ENCODE measurements around the gene RAB29.
"Not testable (repeated sequence)": the region's sequence is repeated elsewhere in the genome, so short reads cannot be mapped to it uniquely, and the experiment has no call there.

The RAB29 gene

GRCh38 chr1:205775015-205775716, at the start of gene RAB29:
RAB29 (minus strand) TSS chr1:205775482; CDS start chr1:205774956, 526 bp downstream.
- DNase-seq = peak; percentile 80 to 81

GRCh38 chr1:205824180-205824579, 48.9 kb upstream of the RAB29 start:
- no peak for DNase-seq

- DNase-seq = not testable (repeated sequence)
Observed at GRCh38 chr1:205823260-205823659, 48.0 kb upstream of the RAB29 start.

GRCh38 chr1:205822397-205822796, 47.1 kb upstream of the RAB29 start:
- DNase-seq = no peak

GRCh38 chr1:205817988-205818387, 42.7 kb upstream of the RAB29 start:
- no peak for DNase-seq

- no peak for DNase-seq
Observed at GRCh38 chr1:205817364-205817763, 42.1 kb upstream of the RAB29 start.

GRCh38 chr1:205813755-205814058, 38.4 kb upstream of the RAB29 start:
- DNase-seq = no peak

GRCh38 chr1:205812878-205813754, 37.8 kb upstream of the RAB29 start, which contains the start of gene SLC41A1:
SLC41A1 (minus strand) TSS chr1:205813198; CDS start chr1:205810441, 2,757 bp downstream.
- peak; percentile 90 to 91 for DNase-seq

GRCh38 chr1:205812271-205812877, 37.1 kb upstream of the RAB29 start:
- DNase-seq = peak; percentile 16 to 27

- no peak for DNase-seq
Observed at GRCh38 chr1:205811660-205812059, 36.4 kb upstream of the RAB29 start.

- DNase-seq = no peak
Observed at GRCh38 chr1:205810448-205811157, 35.3 kb upstream of the RAB29 start.

GRCh38 chr1:205809942-205810345, 34.7 kb upstream of the RAB29 start:
- DNase-seq = no peak

GRCh38 chr1:205809469-205809868, 34.2 kb upstream of the RAB29 start:
- DNase-seq = no peak

- peak; percentile 39 to 67 for DNase-seq
Observed at GRCh38 chr1:205805082-205805711, 29.9 kb upstream of the RAB29 start.

- no peak for DNase-seq
Observed at GRCh38 chr1:205804605-205805004, 29.3 kb upstream of the RAB29 start.

- DNase-seq = no peak
Observed at GRCh38 chr1:205803986-205804385, 28.7 kb upstream of the RAB29 start.

- no peak for DNase-seq
Observed at GRCh38 chr1:205802060-205802459, 26.8 kb upstream of the RAB29 start.

GRCh38 chr1:205800981-205801703, 25.9 kb upstream of the RAB29 start:
- no peak for DNase-seq

- no peak for DNase-seq
Observed at GRCh38 chr1:205800427-205800826, 25.1 kb upstream of the RAB29 start.

- DNase-seq = no peak
Observed at GRCh38 chr1:205798577-205798976, 23.3 kb upstream of the RAB29 start.

- DNase-seq = no peak
Observed at GRCh38 chr1:205797168-205797567, 21.9 kb upstream of the RAB29 start.

All from stimulated activated CD4-positive, alpha-beta T cell treated with anti-CD3 and anti-CD28 coated beads, Interleukin-2, amount 100 ng/mL, for 24 hours (primary cell).